A204.1 (cell line): ENCODE data around the gene PRRT1.
A peak's percentile ranks its signal among the peaks of the same experiment; 100 is the strongest.
"Not testable (repeated sequence)": the region's sequence is repeated elsewhere in the genome, so short reads cannot be mapped to it uniquely, and the experiment has no call there.

Experiments
- FAIRE-seq: peaks from 2 replicates; lab custom pipeline; 2012; peaks lifted over from hg19 to GRCh38; lab: Jason Lieb, UNC

Gene PRRT1

DNA sequence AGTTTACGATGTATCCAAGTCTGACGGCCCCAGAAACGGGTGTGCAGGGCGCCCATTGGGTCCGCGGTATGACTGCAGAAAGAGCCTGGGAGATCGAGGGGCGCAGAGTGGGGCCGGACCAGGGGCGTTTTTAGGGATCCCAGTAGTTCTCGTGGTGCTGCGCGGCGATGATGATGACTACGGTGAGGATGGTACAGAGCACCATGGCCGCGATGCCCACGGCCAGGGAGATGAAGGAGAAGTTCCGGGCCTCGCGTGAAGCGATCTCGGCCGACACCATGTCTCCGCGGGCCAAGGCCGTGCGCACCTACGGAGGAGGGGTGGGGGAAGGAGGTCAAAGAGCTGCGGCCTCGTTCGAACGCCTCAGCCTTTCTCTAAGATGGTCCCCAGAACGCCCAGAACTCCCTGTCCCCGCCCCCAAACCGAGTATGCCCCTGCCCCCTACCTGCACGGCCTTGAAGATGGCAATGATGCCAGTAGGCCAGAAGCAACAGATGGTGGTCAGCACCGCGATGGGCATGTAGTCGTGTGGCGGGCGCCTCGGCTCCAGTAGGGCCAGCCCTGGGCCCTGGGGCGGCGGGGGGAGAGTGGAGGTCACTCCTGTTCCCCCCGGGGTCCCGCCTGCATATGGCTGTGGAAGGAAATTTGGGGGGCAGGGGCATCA is 2.5 kb downstream of the PRRT1 start:
- no peak for FAIRE-seq

- no peak for FAIRE-seq
These were observed 3.2 kb downstream of the PRRT1 start for GRCh38 chr6:32148289-32149091.

DNA sequence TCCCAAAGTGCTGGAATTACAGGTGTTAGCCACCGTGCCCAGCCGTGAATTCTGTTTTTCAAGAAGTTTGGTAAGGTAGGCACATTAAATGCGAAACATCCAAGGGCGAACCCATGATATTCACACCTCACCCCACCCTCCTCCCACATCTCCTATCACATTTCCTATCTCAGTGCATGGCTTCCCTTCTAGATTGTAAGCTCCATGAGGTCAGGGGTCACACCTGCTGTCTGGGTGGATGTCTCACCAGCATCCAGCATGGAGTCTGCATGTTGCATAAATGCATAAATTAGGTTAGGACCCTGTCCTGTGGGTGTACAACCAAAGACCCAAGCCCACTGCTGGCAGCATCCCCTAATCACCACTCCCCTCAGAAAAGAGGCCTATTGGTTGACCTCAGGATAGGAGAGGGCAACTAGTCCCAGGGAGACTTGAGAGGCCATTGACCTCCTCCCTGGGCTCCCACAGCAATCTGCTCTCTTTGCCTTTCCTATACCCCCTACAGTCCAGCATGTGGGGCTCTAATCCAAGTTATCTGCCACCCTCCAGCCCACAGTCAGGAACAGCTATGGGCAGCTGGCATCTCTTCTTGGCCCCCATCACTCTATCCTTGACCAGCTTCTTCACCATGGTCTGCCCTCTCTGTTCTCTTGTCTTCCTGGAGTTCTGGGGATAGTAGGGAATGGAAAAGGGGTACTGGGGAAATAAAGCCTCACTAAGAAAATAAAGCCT is 4.2 kb downstream of the PRRT1 start:
- no peak for FAIRE-seq

- FAIRE-seq = no peak
These were observed 5.1 kb downstream of the PRRT1 start for GRCh38 chr6:32146687-32147086.

DNA sequence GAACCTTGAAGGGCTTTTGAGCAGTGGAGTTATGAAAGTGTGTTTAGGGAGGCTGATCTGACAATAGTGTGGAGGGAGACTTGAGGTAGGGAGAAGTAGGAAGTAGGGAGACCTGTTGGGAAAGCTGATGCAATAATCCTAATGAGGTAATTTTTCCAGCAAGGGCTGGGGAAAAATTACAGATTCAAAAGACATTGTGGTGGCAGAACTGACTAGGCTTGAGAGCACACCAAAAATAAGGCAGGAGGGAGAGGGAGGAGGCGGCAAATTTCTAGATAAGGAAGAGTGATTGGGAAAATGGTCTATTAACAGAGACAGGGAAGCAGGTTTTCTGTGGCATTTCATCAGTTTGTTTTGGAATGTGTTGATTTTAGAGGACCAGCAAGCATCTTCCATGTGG is 5.5 kb downstream of the PRRT1 start:
- no peak for FAIRE-seq

GRCh38 chr6:32144238-32144637 is 7.5 kb downstream of the PRRT1 start:
- not testable (repeated sequence) for FAIRE-seq

- no peak for FAIRE-seq
These were observed 11.2 kb downstream of the PRRT1 start for GRCh38 chr6:32140420-32141046.

GRCh38 chr6:32139590-32139989 is 12.1 kb downstream of the PRRT1 start:
- no peak for FAIRE-seq

DNA sequence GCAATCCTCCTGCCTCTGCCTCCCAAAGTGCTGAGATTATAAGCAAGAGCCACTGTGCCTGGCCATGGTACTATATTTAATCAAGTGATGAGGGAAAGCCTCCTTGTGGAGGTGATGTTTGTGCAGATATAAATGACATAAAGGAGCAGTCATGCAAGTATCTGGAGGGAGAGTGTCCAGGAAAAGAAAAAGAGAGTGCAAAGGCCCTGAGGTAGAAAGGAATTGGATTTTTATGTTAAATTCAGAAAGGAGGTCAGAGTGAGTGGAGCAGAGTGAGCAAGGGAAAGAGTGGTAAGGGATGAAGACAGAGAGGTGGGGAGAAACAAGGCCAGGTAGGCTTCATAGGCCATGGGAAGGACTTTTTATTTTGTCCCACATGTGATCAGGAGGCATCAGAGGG is 14.3 kb downstream of the PRRT1 start:
- FAIRE-seq = no peak

DNA sequence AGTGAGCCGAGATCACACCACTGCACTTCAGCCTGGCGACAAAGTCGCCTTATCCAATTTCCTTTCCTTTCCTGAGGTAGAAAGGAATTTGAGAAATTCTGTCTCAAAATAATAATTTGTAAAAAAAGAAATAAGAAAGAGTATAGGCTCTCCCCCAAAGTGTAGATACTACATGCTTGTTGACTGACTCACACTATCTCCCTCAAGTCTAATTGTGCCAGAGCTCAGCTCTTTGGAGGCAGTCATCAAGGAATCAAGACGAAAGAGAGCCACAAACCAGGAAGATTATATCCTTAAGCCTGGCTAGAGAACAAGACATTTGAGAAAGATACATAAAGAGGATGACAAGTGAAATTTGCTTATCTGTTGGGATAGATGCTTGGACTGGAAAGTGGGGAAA is 18.0 kb downstream of the PRRT1 start:
- FAIRE-seq = no peak

- no peak for FAIRE-seq
These were observed 19.6 kb downstream of the PRRT1 start for GRCh38 chr6:32132110-32132509.

- FAIRE-seq = no peak
These were observed 20.2 kb downstream of the PRRT1 start for GRCh38 chr6:32131439-32131948.

DNA sequence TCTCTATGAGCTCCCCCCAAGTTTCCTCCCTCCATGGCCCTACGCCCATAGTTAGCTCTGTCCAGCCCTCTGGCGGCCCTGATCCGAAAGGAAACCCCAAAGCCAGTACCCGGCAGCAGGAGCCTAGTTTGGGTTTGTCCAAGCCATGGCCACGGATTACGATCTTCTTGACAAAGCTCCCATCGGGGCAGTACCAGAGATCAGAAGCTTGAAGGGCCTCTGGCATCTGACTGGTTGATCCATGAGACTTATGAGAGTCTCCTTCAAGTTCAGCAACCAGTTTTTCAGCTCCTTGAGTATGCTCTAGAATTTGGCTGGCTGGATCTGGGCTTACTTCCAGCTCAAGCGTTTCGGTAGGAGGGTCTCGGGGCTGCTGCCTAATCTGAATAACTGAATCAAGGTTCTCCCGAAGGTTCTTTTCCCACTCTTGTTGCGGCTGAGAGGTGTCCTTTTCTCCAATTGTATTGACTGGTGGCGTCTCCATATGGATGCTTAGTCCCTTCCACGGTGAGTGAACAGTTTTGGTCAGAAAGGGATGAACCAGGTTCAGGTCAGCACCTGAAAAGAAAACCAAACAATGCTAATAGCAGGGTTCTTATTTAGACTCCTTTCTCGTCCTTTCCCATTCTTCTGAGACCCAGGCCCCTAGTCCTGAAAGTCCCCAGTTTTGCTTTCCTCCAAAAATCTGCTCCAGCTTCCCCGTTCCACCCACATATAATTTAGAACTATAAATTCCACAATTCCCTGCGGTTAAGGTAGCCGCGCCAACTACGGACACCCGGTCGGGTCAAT is 22.2 kb downstream of the PRRT1 start:
- FAIRE-seq = no peak

GRCh38 chr6:32128751-32129296 is 22.9 kb downstream of the PRRT1 start:
- no peak for FAIRE-seq

DNA sequence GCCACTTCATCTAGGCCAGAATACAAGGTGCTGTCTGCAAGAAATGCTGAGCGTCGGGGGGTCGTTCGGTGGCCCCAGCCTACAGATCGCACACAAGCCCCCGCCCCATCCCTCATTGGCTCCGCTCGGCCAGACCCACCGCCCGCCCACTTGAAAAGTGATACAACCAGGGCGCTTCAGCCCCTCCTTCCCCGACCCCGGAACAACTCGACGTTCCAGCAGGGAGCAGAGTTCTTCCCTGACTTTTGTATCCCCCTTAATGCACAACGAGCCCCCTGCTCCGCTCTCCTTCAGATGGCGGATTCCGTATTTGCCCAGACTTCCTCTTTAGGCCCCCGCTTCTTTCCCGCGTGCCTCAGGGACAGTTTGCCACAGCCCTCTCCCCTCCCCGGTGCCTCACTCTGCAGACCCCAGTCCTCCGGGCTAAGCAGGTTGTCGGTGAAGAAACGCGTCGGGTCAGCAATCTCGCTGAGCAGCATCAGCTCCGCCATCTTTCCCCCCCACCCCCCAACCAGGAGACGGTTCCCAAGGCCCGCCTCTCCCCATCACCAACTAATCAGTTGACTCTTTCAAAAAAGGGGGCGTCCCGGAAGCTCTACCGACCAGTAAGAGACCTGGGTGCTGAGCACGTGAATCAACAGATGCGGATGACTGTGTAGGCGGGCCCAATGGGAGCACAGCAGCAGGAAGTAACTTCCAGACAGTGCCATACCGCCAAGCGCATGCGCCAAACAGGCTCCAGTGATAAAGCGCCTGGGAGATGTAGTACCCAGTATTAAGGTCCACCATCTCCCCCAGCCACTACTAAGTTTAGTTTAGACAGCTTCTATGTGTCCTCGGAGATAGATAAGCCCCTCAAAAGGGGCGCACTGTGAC is 23.8 kb downstream of the PRRT1 start, which contains the start of gene ATF6B:
TSS of gene ATF6B (minus strand) at position 530 of the 876 bp plus-strand sequence. CDS start at position 491, 39 bp downstream.
- peak; percentile 98 for FAIRE-seq

GRCh38 chr6:32127409-32127716 is 24.4 kb downstream of the PRRT1 start:
- no peak for FAIRE-seq

- FAIRE-seq = no peak
These were observed 24.9 kb downstream of the PRRT1 start for GRCh38 chr6:32126880-32127279.

DNA sequence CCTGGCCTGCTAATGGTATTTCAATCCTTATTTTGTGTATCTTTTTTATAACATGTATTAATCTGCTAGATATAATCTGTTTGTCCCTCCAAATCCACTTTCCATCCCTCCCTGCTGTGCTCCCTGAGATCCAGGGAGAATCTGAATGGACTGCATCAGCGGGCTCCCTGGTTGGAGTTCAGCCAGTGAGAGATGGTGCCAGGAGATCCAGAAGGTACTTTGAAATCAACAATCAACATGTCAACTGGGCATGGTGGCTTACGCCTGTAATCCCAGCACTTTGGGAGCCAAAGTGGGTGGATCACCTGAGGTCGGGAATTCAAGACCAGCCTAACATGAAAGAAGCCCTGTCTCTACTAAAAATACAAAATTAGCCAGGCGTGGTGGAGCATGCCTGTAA is 28.1 kb downstream of the PRRT1 start:
- FAIRE-seq = no peak

DNA sequence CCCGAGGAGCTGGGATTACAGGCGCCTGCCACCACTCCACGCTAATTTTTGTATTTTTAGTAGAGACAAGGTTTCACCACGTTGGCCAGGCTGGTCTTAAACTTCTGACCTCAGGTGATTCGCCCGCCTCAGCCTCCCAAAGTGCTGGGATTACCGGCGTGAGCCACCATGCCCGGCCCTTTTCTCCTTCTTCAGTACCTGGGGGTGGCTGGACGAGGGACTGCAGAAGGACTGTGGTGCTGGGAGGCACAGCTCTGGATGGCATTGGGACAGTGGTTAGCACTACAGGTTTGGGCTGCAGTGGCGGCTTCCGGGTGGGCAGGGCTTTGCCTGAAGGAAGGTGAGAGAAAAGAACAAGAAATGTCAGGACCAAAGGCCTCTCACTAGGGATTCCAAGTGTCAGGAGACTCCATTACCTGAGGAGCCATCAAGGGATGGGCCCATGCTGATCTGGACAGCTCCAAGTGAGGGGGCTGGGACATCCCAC is 31.1 kb downstream of the PRRT1 start:
- no peak for FAIRE-seq
